MG63 (cell line): Measurements from ENCODE around the gene ZGLP1. TPM values are rescaled to one million over a fixed set of nuclear protein-coding genes. Genes with fewer than 3 reads are reported as not detected.

ENCODE experiments used
- DNase-seq: peaks from one replicate; pipeline ENCODE4 v3.0.0-alpha.2; 2020
- H3K27me3 ChIP-seq: fragments of 250-450 bp; sonication (Bioruptor Pico); 2 replicates; pipeline ENCODE4 v1.5.1; 2020; ENCODE audit warnings: mild to moderate bottlenecking, moderate library complexity
- H3K36me3 ChIP-seq: fragments of 250-450 bp; sonication (Bioruptor Pico); 2 replicates; pipeline ENCODE4 v1.5.1; 2020; ENCODE audit warnings: mild to moderate bottlenecking, moderate library complexity
- H3K4me3 ChIP-seq: fragments of 250-450 bp; sonication (Bioruptor Pico); 2 replicates; pipeline ENCODE4 v1.5.1; 2020; ENCODE audit warnings: mild to moderate bottlenecking, moderate library complexity
- H3K9me3 ChIP-seq: fragments of 250-450 bp; sonication (Bioruptor Pico); 2 replicates; pipeline ENCODE4 v1.5.1; 2020; ENCODE audit warnings: mild to moderate bottlenecking, moderate library complexity
- total RNA-seq: library from RNA; depleted of rRNA; stranded (reverse); fragments of >200 nt; shearing (Covaris generic); gene quantifications from 2 replicates; pipeline ENCODE4 v1.2.3, GENCODE V29; 2014; ENCODE audit warnings: low replicate concordance

ZGLP1 gene
- total RNA-seq, 1 experiment from 2014 or later, result 0.43 TPM

GRCh38 chr19:10277795-10278589 lies 31.6 kb downstream of the ZGLP1 start:
- Histone ChIP-seq H3K9me3 (no peaks in the 10 kb centered on the region), H3K27me3 (no peaks in the 10 kb centered on the region), H3K36me3 (no peaks in the 10 kb centered on the region), H3K4me3 (no peak overlapping the region)
- DNase-seq, result no peak

GRCh38 chr19:10274589-10274988 lies 35.0 kb downstream of the ZGLP1 start:
- DNase-seq, result no peak
- Histone ChIP-seq H3K9me3 (no peaks in the 10 kb centered on the region), H3K36me3 (no peaks in the 10 kb centered on the region), H3K27me3 (no peaks in the 10 kb centered on the region), H3K4me3 (no peak overlapping the region)

- Histone ChIP-seq H3K36me3 (no peaks in the 10 kb centered on the region), H3K9me3 (no peaks in the 10 kb centered on the region), H3K4me3 (no peak overlapping the region), H3K27me3 (no peaks in the 10 kb centered on the region)
- no peak for DNase-seq
Observed at GRCh38 chr19:10271543-10272086, 38.0 kb downstream of the ZGLP1 start.

GRCh38 chr19:10270616-10271394 lies 38.8 kb downstream of the ZGLP1 start, which contains the start of gene ICAM1:
Gene ICAM1, plus strand, starts transcription at chr19:10271120. Its CDS starts 40 bp downstream, at chr19:10271160.
- DNase-seq, result peak; percentile 68
- H3K9me3 ChIP-seq, result no peaks in the 10 kb centered on the region
- H3K36me3 ChIP-seq, result no peaks in the 10 kb centered on the region
- H3K27me3 ChIP-seq, result no peaks in the 10 kb centered on the region
- H3K4me3 ChIP-seq, result peak within 1 kb of the TSS; percentile 25

- Histone ChIP-seq H3K27me3 (no peaks in the 10 kb centered on the region), H3K4me3 (peak overlapping the region; percentile 25; the same call in 1 of the 2 replicates), H3K9me3 (no peaks in the 10 kb centered on the region), H3K36me3 (no peaks in the 10 kb centered on the region)
- no peak for DNase-seq
Observed at GRCh38 chr19:10270180-10270615, 39.4 kb downstream of the ZGLP1 start.

GRCh38 chr19:10269333-10270179 lies 40.1 kb downstream of the ZGLP1 start:
- no peaks in the 10 kb centered on the region for H3K9me3 ChIP-seq
- H3K36me3 ChIP-seq, result no peaks in the 10 kb centered on the region
- 0 out of 2 replicates have a peak overlapping the region, but pooled peaks have one; percentile 7 for H3K4me3 ChIP-seq
- peak; percentile 85 for DNase-seq
- no peaks in the 10 kb centered on the region for H3K27me3 ChIP-seq

GRCh38 chr19:10268071-10268470 lies 41.5 kb downstream of the ZGLP1 start:
- Histone ChIP-seq H3K9me3 (no peaks in the 10 kb centered on the region), H3K27me3 (no peaks in the 10 kb centered on the region), H3K4me3 (no peak overlapping the region), H3K36me3 (no peaks in the 10 kb centered on the region)
- DNase-seq, result no peak

- Histone ChIP-seq H3K36me3 (no peaks in the 10 kb centered on the region), H3K27me3 (no peaks in the 10 kb centered on the region), H3K9me3 (no peaks in the 10 kb centered on the region), H3K4me3 (no peak overlapping the region)
- DNase-seq, result no peak
Observed at GRCh38 chr19:10266706-10267105, 42.9 kb downstream of the ZGLP1 start.

GRCh38 chr19:10262771-10263170 lies 46.8 kb downstream of the ZGLP1 start:
- H3K9me3 ChIP-seq, result no peaks in the 10 kb centered on the region
- H3K36me3 ChIP-seq, result peaks cover 15% of the 10 kb centered on the region
- no peak overlapping the region for H3K4me3 ChIP-seq
- no peak for DNase-seq
- H3K27me3 ChIP-seq, result no peaks in the 10 kb centered on the region

GRCh38 chr19:10260141-10260584 lies 49.5 kb downstream of the ZGLP1 start:
- no peak overlapping the region for H3K4me3 ChIP-seq
- H3K9me3 ChIP-seq, result no peaks in the 10 kb centered on the region
- no peaks in the 10 kb centered on the region for H3K27me3 ChIP-seq
- DNase-seq, result no peak
- H3K36me3 ChIP-seq, result peaks cover 37% of the 10 kb centered on the region

- peak; percentile 86 for DNase-seq
- no peaks in the 10 kb centered on the region for H3K9me3 ChIP-seq
- H3K4me3 ChIP-seq, result no peak overlapping the region
- no peaks in the 10 kb centered on the region for H3K27me3 ChIP-seq
- peaks cover 45% of the 10 kb centered on the region for H3K36me3 ChIP-seq
Observed at GRCh38 chr19:10259162-10259905, 50.3 kb downstream of the ZGLP1 start.

GRCh38 chr19:10258080-10258710 lies 51.4 kb downstream of the ZGLP1 start:
- peaks cover 55% of the 10 kb centered on the region for H3K36me3 ChIP-seq
- H3K9me3 ChIP-seq, result no peaks in the 10 kb centered on the region
- DNase-seq, result no peak
- no peak overlapping the region for H3K4me3 ChIP-seq
- H3K27me3 ChIP-seq, result no peaks in the 10 kb centered on the region

GRCh38 chr19:10256970-10257615 lies 52.5 kb downstream of the ZGLP1 start:
- no peak overlapping the region for H3K4me3 ChIP-seq
- H3K27me3 ChIP-seq, result no peaks in the 10 kb centered on the region
- no peak for DNase-seq
- peaks cover 65% of the 10 kb centered on the region for H3K36me3 ChIP-seq
- 0 out of 2 replicates have a peak, but pooled peaks cover 2% of the 10 kb centered on the region for H3K9me3 ChIP-seq

- 0 out of 2 replicates have a peak, but pooled peaks cover 2% of the 10 kb centered on the region for H3K9me3 ChIP-seq
- no peak overlapping the region for H3K4me3 ChIP-seq
- H3K27me3 ChIP-seq, result no peaks in the 10 kb centered on the region
- peaks cover 68% of the 10 kb centered on the region for H3K36me3 ChIP-seq
- DNase-seq, result no peak
Observed at GRCh38 chr19:10256551-10256950, 53.1 kb downstream of the ZGLP1 start.

GRCh38 chr19:10255358-10255757 lies 54.3 kb downstream of the ZGLP1 start:
- no peak overlapping the region for H3K4me3 ChIP-seq
- no peaks in the 10 kb centered on the region for H3K27me3 ChIP-seq
- 0 out of 2 replicates have a peak, but pooled peaks cover 2% of the 10 kb centered on the region for H3K9me3 ChIP-seq
- no peak for DNase-seq
- peaks cover 68% of the 10 kb centered on the region for H3K36me3 ChIP-seq
